DMS 273 (cell line): ENCODE measurements around the gene VIPR1.
"Not testable (repeated sequence)": the region's sequence is repeated elsewhere in the genome, so short reads cannot be mapped to it uniquely, and the experiment has no call there.

Experiments used
- DNase-seq: peaks from one replicate; lab custom pipeline; 2025; ENCODE audit not compliant: unreplicated experiment; lab: John Stamatoyannopoulos, UW

The VIPR1 gene

DNA sequence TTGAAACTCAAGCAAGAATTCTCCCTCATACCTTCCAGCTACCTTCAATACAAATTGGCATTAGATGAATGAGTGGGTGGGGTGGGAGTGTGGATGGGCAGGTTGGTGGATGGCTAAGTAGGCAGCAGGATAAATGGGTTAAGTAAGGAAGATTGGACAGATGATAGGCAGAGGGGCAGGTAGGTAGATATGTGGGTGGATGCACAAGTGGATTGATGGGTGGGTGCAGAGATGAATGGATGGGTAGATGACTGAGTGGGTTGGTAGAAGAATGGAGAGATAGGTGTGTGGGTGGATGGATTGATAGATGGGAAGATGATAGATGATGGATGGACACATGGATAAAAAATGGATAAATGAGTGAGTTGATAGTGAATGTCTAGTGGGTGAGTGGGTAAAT lies 27.6 kb downstream of the VIPR1 start:
- DNase-seq = no peak

DNA sequence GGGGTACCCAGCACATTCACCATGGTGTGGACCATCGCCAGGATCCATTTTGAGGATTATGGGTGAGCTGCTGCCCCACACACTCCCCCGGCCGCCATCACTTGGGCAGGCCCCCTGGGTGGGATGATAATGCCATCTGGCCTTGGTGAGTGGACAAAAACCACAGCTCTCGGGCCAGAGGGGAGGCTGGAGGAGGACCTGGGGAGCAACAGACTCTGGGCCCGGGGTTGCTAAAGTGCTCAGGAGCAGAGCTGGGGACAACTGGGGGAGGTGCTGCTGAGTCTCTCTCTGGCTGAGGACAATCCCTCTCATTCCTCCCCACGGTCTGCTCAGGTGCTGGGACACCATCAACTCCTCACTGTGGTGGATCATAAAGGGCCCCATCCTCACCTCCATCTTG lies 29.0 kb downstream of the VIPR1 start:
- DNase-seq = no peak

GRCh38 chr3:42532229-42532628 lies 29.8 kb downstream of the VIPR1 start:
- no peak for DNase-seq

DNA sequence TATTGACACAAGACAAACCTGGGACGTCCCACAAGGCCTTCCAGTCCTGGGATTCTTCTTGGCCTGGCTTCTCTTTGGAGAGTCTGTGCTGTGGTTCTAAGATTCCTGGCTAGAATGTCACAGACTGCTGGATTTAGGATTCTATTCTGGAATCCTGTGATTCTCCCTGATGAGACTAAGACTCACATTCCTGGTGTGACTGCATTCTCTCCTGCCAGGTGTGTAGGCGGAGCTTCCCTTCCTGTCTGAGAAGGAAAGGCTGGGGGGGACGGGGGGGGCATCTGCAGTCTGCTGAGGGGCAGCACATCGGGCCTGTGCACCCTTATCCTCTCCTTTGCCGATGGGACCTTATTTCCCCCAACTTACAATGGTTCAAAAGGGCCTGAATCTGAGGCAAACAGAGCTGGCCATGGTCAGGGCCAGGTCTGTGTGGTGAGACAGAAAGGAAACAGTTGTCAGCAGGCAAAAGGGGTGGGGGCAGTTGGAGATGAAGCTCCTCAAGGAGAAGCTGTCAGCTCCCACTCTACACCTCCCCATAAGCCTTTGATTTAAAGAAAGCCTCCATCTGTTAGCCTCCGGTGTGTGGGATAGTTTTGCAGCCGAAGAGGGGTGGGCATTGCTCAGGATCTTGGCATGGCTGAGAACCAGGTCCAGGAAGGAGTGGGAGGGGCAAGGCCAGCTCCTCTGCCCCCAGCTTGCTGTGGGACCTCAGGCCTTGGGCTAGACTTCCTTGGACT lies 30.9 kb downstream of the VIPR1 start:
- DNase-seq = no peak

DNA sequence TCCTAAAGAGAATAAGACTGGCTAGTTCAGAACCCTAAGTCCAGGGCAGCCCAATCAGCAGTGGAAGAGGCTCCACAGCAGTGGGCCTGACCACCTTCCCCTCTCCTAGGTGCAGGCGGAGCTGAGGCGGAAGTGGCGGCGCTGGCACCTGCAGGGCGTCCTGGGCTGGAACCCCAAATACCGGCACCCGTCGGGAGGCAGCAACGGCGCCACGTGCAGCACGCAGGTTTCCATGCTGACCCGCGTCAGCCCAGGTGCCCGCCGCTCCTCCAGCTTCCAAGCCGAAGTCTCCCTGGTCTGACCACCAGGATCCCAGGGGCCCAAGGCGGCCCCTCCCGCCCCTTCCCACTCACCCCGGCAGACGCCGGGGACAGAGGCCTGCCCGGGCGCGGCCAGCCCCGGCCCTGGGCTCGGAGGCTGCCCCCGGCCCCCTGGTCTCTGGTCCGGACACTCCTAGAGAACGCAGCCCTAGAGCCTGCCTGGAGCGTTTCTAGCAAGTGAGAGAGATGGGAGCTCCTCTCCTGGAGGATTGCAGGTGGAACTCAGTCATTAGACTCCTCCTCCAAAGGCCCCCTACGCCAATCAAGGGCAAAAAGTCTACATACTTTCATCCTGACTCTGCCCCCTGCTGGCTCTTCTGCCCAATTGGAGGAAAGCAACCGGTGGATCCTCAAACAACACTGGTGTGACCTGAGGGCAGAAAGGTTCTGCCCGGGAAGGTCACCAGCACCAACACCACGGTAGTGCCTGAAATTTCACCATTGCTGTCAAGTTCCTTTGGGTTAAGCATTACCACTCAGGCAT lies 33.7 kb downstream of the VIPR1 start:
- peak; percentile 53 for DNase-seq

DNA sequence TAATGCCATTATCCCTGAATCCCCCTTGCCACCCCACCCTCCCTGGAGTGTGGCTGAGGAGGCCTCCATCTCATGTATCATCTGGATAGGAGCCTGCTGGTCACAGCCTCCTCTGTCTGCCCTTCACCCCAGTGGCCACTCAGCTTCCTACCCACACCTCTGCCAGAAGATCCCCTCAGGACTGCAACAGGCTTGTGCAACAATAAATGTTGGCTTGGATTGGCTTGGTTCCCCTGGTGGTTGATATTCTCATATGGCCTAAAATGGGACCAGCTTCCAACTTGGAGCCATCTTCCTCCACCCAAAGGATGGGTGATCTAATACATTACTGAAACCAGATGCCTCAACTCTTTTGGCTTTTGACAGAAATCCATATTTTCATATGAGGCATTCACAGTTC lies 34.9 kb downstream of the VIPR1 start:
- DNase-seq = no peak

DNA sequence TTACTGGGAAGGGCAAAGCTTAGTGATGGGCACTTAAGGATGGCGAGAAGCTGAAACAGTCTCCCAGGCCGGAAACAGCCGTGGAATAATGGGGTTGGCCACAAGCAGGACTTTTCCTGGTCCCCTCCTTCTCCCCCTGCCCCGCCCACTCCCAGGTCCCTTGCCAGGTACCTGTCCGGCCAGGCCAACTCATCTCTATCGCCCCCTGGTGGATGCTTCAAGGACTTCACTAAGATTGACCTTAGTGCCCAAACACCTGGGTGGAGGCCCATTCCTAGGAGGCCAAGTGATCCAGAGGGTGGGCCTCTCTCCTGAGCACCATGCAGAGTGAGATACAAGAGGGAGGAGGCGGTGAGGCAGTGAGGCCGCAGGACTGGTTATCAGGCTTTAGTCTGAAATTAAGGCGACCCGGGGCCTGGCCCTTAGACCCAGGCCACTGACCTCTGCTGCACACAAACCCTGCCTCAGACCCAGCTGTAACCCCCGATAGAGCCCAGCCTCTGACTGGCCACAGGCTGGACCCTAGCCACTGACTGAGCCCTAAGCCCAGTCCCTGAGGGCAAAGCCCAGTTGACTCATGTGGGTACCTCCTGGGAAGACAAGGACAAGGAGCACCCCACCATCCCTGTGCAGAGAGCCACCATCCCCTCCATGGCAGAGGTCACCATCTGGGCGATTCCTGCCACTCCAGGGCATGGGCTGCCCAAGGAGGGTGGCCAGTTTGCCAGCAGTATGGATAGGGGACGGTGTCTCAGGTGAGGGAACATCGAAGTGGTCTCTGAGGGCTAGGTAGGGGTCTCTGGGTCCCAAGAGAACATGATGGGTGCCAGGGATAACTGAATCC lies 37.6 kb downstream of the VIPR1 start:
- DNase-seq = peak; percentile 53

DNA sequence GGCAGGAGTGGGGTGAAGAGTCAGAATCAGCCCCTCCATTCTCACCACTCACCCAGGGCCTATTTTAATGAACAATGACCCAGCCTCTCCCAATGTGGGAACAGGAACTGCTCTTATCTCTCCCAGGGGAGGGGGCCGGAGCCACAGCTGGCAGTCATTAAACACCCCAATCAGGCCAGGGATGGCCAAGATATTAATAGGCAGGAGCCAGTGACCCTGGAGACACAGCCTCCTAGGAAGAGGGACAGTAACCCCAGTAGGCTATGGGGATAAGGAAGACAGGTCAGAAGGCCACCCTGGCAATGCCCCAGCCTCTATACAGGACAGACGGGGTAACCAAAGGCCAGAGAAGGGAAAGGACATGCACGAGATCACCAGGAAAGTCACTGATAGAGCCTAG lies 38.6 kb downstream of the VIPR1 start:
- no peak for DNase-seq

DNA sequence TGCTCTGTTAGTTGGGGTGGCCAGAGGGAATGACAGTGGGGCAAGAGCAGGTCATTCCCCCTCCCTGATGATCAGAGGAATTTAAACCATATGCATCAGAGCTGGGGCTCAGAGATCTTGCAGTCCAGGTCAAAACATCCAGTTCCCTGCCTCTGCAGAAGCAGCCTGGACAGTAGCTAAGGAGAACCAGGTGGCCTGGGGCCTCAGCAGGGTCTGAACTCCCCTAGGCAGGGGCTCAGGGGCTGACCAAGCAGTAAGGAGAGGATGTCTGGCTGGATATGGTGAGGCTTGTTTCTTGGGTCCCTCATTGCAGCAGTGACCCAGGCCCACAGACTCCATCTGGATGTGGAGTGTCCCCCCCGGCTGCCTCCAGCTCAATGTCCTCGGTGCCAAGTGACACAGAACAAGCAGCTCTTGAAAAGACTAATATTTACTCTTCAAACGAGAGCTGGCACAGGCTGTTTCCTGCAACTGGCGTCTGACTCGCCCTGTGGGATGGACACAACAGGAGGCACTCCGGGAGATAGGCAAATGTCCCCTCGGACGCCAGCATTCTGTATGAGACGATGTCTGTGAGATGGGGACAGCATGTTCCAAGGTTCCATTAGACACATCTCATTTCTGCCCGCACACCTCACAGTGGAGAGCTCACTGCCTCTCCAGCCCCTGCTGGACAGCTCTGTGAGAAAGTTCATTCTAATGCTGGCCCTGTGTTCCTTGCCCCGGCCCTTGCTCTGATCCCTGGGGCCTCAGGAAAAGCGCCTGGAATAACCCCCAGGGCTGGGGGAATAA lies 42.2 kb downstream of the VIPR1 start:
- DNase-seq = no peak

DNA sequence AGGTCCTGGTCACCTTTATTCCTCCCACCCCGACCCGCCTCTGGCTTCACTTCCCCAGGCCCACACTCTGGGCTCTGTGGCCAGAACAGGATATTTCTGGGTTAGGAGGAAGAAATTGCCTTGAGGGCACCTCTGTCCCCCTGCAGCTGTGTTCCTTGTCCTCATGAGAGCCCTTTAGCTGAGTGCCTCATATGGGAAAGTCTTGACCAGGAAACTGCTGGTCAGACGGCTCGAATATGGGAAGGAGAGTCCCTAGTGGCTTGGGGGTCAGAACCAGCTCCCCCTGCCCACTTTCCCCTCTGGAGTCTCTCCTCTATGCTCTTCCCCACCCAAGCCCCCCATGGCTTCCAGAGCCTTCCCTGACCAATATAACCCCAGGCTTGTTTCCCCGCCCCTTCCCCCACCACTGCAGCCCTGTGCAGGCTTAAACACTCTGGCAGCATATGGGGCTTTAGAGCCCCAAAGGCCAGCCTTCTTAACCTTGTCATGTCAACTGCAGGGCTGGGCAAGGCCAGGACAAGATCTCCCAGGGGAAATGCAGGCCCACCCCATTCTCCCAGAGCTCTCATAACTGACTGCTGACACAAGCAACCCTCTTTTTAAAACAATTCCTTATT lies 42.9 kb downstream of the VIPR1 start:
- no peak for DNase-seq

- DNase-seq = no peak
Measured at GRCh38 chr3:42546691-42547213, 44.3 kb downstream of the VIPR1 start.

GRCh38 chr3:42547401-42547945 lies 45.0 kb downstream of the VIPR1 start:
- DNase-seq = peak; percentile 75

- DNase-seq = no peak
Measured at GRCh38 chr3:42549131-42549530, 46.7 kb downstream of the VIPR1 start.

DNA sequence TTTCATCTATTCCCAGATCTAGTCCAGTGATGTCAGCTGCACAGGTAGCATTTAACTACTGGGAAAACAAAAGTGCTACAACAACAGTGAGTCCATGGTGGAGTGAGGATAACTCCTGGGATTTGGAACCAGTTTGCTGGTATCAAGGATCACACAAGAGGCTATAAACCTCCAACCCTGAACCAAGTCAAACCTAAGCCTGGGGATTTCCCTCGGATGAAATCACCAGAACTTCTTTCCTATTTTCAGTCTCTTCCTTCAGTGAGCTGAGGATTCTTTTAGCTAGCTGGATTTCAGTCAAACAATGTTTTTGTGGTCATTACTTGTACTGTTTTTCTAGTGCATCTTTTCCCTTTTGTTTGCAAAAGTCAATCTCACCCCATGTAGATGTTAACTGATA lies 47.8 kb downstream of the VIPR1 start:
- DNase-seq = no peak

GRCh38 chr3:42552830-42553229 lies 50.4 kb downstream of the VIPR1 start:
- DNase-seq = no peak

GRCh38 chr3:42556089-42556632 lies 53.7 kb downstream of the VIPR1 start:
- no peak for DNase-seq

DNA sequence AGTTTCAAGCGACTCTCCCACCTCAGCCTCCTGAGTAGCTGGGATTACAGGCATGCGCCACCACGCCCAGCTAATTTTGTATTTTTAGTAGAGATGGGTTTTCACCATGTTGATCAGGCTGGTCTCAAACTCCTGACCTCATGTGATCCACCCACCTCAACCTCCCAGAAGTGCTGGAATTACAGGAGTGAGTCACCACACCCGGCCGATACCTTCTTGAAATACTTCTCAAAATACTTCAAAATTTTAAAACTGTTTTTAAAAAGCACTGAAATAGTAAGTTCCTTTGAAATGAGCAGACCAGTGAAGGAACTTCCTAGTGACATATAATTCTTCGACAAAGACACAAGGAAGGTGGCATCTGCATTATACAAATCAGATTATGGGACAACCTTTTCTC lies 54.4 kb downstream of the VIPR1 start:
- not testable (repeated sequence) for DNase-seq

DNA sequence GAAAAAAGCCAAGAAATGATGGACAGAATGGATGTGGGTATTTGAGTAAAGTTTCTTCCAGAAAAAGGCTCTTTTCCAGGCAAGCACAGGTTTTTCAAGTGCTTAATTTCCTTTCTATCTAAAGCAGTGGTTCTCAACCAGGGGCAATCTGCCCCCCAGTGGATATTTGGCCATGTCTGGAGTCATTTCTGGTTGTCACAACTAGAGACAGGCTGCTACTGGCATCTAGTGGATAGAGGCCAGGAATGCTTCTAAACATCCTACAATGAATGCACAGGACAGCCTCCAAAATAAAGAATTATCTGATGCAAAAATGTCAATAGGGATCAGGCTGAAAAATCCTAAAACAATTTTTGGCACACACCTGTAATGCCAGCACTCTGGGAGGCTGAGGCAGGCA lies 55.4 kb downstream of the VIPR1 start:
- DNase-seq = peak; percentile 29

GRCh38 chr3:42562047-42562907 lies 59.8 kb downstream of the VIPR1 start:
- no peak for DNase-seq
